GM18526 (cell line): ENCODE measurements around the gene PXT1.

ENCODE experiments used
- POLR2A ChIP-seq: IDR thresholded peaks from 3 replicates; pipeline ENCODE4 v1.6.1; 2011; ENCODE audit not compliant: insufficient read length; ENCODE audit errors: extremely low read depth

The PXT1 gene

DNA sequence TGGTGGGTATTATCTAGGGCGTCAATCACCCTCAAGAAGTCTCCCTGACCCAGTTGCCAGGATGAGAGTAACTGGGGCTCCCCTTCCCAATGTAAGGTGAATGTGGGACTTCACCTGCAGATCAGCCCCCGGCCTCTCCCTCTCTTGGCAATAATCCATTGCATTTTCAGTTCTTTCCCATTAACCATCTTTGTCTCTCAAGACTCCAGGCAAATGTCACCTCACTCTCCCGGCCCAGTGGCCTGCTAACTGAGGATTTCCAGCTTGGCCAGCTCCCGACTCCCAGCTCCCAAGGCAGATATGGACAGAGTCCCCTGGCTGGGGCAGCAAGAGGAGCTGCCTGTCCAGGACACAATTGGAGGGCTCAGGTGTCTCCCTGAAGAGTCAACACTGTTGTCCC is 62.5 kb downstream of the PXT1 start:
- no peak for TF ChIP-seq POLR2A

- no peak for TF ChIP-seq POLR2A
Observed at GRCh38 chr6:36378936-36379335, 63.7 kb downstream of the PXT1 start.

- TF ChIP-seq POLR2A: no peak
Observed at GRCh38 chr6:36378243-36378920, 64.3 kb downstream of the PXT1 start.

GRCh38 chr6:36377594-36377993 is 65.1 kb downstream of the PXT1 start:
- no peak for TF ChIP-seq POLR2A

- no peak for TF ChIP-seq POLR2A
Observed at GRCh38 chr6:36376742-36377141, 65.9 kb downstream of the PXT1 start.

- no peak for TF ChIP-seq POLR2A
Observed at GRCh38 chr6:36376183-36376582, 66.5 kb downstream of the PXT1 start.

- no peak for TF ChIP-seq POLR2A
Observed at GRCh38 chr6:36375644-36376155, 67.0 kb downstream of the PXT1 start.

DNA sequence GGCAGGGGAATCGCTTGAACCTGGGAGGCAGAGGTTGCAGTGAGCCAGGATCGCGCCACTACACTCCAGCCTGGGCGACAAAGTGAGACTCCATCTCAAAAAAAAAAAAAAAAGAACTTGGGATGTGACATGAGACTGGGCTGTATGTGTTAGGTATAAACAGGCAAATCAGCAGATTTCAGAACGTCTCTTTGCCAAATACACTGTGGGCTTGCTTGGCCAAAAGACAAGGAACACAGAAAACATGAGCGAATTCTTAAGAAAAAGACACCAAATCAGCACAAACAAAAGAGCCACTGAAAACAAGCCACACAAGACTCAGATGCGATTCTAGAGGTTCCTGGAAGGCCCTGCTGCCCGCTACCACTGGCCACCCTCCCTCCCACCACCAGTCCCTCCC is 67.7 kb downstream of the PXT1 start:
- TF ChIP-seq POLR2A: no peak

GRCh38 chr6:36374194-36374593 is 68.5 kb downstream of the PXT1 start:
- TF ChIP-seq POLR2A: no peak

DNA sequence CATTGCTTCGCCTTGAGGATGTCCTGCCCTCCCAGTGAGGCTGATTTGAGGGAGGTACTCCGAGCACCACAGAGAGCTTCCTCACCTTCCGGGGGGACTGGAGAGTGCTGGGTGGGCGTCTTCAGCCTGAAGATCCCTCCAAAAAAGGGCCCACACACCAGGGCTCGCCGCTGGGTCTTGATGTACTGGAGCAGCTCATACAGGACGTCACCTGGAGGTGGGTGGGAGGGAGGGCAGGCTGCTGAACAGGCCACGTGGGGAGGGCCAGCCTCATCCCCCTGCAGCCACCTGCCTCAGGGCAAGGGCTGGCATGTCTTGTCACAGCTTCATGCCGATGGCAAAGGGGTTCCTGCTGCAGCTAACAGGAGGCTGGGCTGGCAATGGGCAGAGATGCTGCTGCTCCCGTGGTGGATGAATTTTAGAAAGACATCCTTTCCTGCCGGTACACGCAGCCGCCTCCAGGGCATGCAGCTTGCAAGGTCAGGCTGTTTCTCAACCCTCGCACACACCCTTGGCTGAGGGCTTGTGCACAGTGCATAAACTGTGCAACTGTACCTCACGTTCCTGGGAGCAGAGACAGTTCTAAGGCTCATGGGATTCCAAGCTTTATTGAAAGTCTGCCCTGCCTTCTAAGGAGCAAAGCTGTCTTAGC is 69.2 kb downstream of the PXT1 start:
- no peak for TF ChIP-seq POLR2A

DNA sequence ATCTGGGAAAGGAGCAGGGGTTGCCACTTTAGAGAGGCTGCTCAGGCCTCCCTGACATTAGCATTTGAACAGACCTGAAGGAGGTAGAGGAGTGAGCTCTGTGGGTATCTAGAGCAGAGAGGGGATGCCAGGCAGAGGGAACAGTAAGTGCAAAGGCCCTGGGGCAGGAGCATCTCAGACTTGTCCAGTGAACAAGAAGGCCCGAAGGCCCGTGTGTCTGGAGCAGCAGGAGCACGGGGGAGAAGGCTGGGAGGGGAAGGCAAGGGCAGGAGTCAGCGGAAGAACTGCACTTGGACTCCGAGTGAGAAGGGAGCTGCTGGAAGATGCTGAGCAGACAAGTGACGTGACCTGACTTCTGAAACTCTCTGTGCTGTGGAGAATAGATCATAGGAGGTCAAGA is 70.6 kb downstream of the PXT1 start:
- no peak for TF ChIP-seq POLR2A

DNA sequence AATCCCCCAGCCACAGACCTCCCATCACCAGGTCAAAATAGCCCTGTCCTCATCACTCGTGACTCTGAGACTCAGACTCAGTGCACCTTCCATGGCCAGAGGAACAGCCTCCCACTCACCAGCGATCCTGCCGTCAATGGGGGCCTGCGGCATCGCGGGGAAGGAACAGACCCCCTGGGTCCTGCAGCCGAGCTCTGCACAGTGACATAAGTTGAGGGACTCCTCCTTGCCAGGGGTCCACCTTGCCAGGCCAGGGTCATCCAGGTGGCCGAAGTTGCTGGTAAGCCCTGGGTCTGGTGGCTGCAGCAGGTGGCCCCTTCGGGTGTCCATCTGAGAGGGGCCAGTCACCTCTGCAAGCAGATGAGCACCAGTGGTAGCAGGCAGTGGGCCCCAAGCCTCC is 71.4 kb downstream of the PXT1 start:
- no peak for TF ChIP-seq POLR2A

- TF ChIP-seq POLR2A: no peak
Observed at GRCh38 chr6:36370638-36371037, 72.0 kb downstream of the PXT1 start.

DNA sequence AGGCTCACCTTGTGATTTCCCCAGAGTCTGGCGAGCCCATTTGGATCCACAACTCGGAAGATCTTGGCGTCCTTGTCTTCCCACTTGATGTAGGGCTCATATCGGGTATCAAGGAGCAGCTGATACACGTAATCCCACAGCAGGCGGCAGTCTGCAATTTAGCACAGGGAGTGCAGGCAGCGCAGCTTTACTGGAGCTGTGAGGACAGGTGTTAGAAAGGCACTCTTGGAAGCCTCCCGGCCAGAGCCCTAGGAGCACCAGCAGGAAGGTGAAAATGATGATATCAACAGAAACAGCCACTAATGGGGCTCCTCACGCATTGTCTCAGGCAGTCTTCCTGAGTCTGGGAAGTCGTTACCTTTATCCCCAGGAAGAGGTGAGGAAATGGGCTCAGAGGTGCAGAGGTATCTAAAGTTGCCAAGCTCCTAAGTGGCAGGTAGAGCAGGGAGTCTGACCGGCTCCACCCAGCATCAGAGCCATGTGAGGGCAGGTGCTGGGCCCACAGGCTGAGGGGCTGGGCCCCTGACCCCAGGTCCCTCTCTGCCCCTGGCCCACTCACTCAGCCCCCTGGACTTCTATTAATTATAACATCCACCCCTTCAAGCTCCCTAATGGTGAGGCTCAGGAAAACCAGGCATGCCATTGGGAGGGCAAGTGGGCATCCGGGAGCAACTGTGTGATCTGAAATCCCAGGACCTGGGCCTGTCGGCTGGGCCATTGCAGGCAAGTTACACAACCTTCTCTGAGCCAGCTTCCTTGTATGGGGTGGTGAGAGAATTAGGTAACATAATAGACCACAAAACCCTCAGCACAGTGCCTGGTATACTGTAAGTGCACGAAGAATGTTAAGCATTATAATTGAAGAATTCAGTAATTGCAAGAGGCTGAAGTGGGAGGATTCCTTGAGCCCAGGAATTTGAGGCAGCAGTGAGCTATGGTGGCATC is 73.5 kb downstream of the PXT1 start:
- TF ChIP-seq POLR2A: no peak

DNA sequence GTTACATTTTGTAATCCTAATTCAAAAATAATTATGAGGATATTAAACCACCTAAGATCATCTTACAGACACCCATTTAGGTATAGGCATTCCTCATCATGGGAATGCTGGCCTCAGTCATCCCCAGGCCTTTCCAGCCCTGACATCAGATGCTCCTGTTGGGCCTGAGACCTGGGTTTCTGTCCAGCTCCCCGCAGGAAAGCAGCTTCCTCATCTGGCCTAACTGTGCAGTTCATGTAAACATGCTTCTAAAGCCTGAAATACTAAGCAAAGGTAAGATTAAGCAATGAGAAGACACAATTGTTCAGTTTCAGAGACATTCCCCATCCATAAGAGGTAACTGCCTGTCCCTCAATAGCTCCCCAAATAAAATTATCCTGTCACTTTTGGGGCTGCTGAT is 74.2 kb downstream of the PXT1 start:
- TF ChIP-seq POLR2A: no peak

GRCh38 chr6:36367743-36368142 is 74.9 kb downstream of the PXT1 start:
- TF ChIP-seq POLR2A: no peak
